ENCODE measurements around the gene ANKRD66. TPM values are rescaled to one million over a fixed set of nuclear protein-coding genes. Genes with fewer than 3 reads are reported as not detected.

The ANKRD66 gene
- total and polyA plus RNA-seq, 3 experiments from 2014 or later = not detected

GRCh38 chr6:46808806-46809205 is 62.1 kb downstream of the ANKRD66 start:
- Histone ChIP-seq H3K36me3 (ENCODE audit: insufficient read depth, low read length) (no peaks in the 10 kb centered on the region), H3K4me3 (ENCODE audit: low read length) (no peak overlapping the region), H3K4me1 (ENCODE audit: insufficient read depth, low read length) (no peaks in the 10 kb centered on the region), H3K27ac (ENCODE audit: low read depth, low read length) (no peak overlapping the region), H3K27me3 (ENCODE audit: insufficient read depth, low read length, poor library complexity, severe bottlenecking) (peaks cover 3% of the 10 kb centered on the region), H3K9me3 (ENCODE audit: low read length) (no peaks in the 10 kb centered on the region)
- Mint-ChIP-seq H3K4me3 (no peak overlapping the region), H3K27ac (no peak overlapping the region), H3K27me3 (peaks cover 10 to 57% of the 10 kb centered on the region in 2 donors), H3K36me3 (no peaks in the 10 kb centered on the region), H3K9me3 (peaks cover 0 to 4% (median 0%) of the 10 kb centered on the region in 5 donors), H3K4me1 (no peaks in the 10 kb centered on the region)
- POLR2A ChIA-PET = no interaction called here
- no peak for DNase-seq
- CTCF ChIA-PET = no interaction called here

Other genes starting within 250 kb of the ANKRD66 start
- gene CYP39A1, start 94.1 kb upstream of the ANKRD66 start, total RNA-seq = not detected
- gene CYP39A1, start 94.1 kb upstream of the ANKRD66 start, polyA plus RNA-seq = not detected
- gene SLC25A27, start 94.0 kb upstream of the ANKRD66 start, total RNA-seq = under 1 TPM; 0.38 to 0.85 TPM
- gene SLC25A27, start 94.0 kb upstream of the ANKRD66 start, polyA plus RNA-seq = not detected
- not detected for gene TDRD6, start 59.0 kb upstream of the ANKRD66 start, total RNA-seq
- not detected for gene TDRD6, start 59.0 kb upstream of the ANKRD66 start, polyA plus RNA-seq
- 1 to 10 TPM; 2.1 to 2.4 TPM for gene PLA2G7, start 11.6 kb upstream of the ANKRD66 start, total RNA-seq
- gene PLA2G7, start 11.6 kb upstream of the ANKRD66 start, polyA plus RNA-seq = not detected
- not detected for gene MEP1A, start 46.5 kb downstream of the ANKRD66 start, total RNA-seq
- gene MEP1A, start 46.5 kb downstream of the ANKRD66 start, polyA plus RNA-seq = not detected
- gene ADGRF5, start 175.0 kb downstream of the ANKRD66 start, total RNA-seq = not detected
- gene ADGRF5, start 175.0 kb downstream of the ANKRD66 start, polyA plus RNA-seq = not detected